Fibroblast of lung (primary cell): Measurements from ENCODE around the gene WNK2. TPM values are rescaled to one million over a fixed set of nuclear protein-coding genes. Genes with fewer than 3 reads are reported as not detected.

Source experiments
- DNase-seq, 2 donors: peaks; one replicate each; pipeline versions ENCODE4 v3.0.0 to v3.0.0-alpha.2; 2010; ENCODE audit warnings: low read depth in 2 of 2
- H2AFZ ChIP-seq: 2 replicates; pipeline ENCODE4 v1.5.1; 2012; ENCODE audit warnings: low read length, control low read depth, inconsistent platforms
- H3K27ac ChIP-seq: 2 replicates; pipeline ENCODE4 v1.5.1; 2011; ENCODE audit warnings: low read length, control low read depth; ENCODE audit not compliant: insufficient read depth
- H3K27me3 ChIP-seq: 2 replicates; pipeline ENCODE4 v1.5.1; 2011; ENCODE audit warnings: mild to moderate bottlenecking, low read length; ENCODE audit not compliant: control insufficient read depth, insufficient read depth
- H3K36me3 ChIP-seq: 2 replicates; pipeline ENCODE4 v1.5.1; 2011; ENCODE audit warnings: low read length; ENCODE audit not compliant: control insufficient read depth, insufficient read depth
- H3K4me1 ChIP-seq: 2 replicates; pipeline ENCODE4 v1.5.1; 2011; ENCODE audit warnings: low read length; ENCODE audit not compliant: control insufficient read depth, insufficient read depth; ENCODE audit errors: extremely low read depth
- H3K4me2 ChIP-seq: 2 replicates; pipeline ENCODE4 v1.5.1; 2011; ENCODE audit warnings: low read length, control low read depth; ENCODE audit not compliant: insufficient read depth; ENCODE audit errors: extremely low read depth
- H3K4me3 ChIP-seq, 4 experiments: fragments of 200-600 bp in 1 of 4; sonication (generic) in 1 of 4; replicated peaks in 1 of 4; 2 replicates each; pipeline ENCODE4 v1.5.1; 2011 to 2016; ENCODE audit warnings: low read length in 4 of 4, low read depth in 3 of 4, mild to moderate bottlenecking in 3 of 4, control low read depth in 2 of 4, inconsistent platforms in 1 of 4, mixed read lengths in 1 of 4; ENCODE audit not compliant: insufficient read depth in 1 of 4; ENCODE audit errors: control extremely low read depth in 1 of 4
- H3K79me2 ChIP-seq: 2 replicates; pipeline ENCODE4 v1.5.1; 2012; ENCODE audit warnings: mild to moderate bottlenecking, low read length, inconsistent platforms; ENCODE audit not compliant: control insufficient read depth, insufficient read depth
- H3K9ac ChIP-seq: 2 replicates; pipeline ENCODE4 v1.5.1; 2011; ENCODE audit warnings: mild to moderate bottlenecking, low read length, control low read depth; ENCODE audit not compliant: insufficient read depth
- H3K9me3 ChIP-seq: 2 replicates; pipeline ENCODE4 v1.5.1; 2012; ENCODE audit warnings: low read depth, low read length; ENCODE audit not compliant: control insufficient read depth, insufficient read depth
- H4K20me1 ChIP-seq: 2 replicates; pipeline ENCODE4 v1.5.1; 2011; ENCODE audit warnings: low read length; ENCODE audit not compliant: control insufficient read depth, insufficient read depth; ENCODE audit errors: extremely low read depth
- EZH2 ChIP-seq: IDR thresholded peaks from 2 replicates; pipeline ENCODE4 v1.5.1; 2012; ENCODE audit warnings: low read length, control low read depth, mild to moderate bottlenecking; ENCODE audit errors: missing control alignments
- polyA plus RNA-seq, 2 donors: library from polyadenylated mRNA; depleted of rRNA in 1 of 2; stranded (reverse) in 1 of 2; unstranded in 1 of 2; fragments of >200 nt; gene quantifications; 2 replicates each; pipeline ENCODE4 v1.2.1, GENCODE V29; 2011 to 2012; ENCODE audit warnings: missing spikeins in 1 of 2
- total RNA-seq: library from RNA; depleted of rRNA; stranded (reverse); fragments of >200 nt; gene quantifications from 2 replicates; pipeline ENCODE4 v1.2.1, GENCODE V29; 2014
- TF ChIP-seq, protein P1 (sequence below), 2 donors: IDR thresholded peaks in 1 of 2; conservative IDR thresholded peaks in 1 of 2; 1 replicate in 1 of 2; 2 replicates in 1 of 2; pipeline ENCODE4 v1.5.1; 2011 to 2012; ENCODE audit warnings: low read length in 2 of 2, control low read depth in 1 of 2, inconsistent platforms in 1 of 2, low read depth in 1 of 2, mild to moderate bottlenecking in 1 of 2

Gene WNK2
- total and polyA plus RNA-seq, 2 donors (not counting 1 experiment from before 2014, with no cell fraction given) = not detected

DNA sequence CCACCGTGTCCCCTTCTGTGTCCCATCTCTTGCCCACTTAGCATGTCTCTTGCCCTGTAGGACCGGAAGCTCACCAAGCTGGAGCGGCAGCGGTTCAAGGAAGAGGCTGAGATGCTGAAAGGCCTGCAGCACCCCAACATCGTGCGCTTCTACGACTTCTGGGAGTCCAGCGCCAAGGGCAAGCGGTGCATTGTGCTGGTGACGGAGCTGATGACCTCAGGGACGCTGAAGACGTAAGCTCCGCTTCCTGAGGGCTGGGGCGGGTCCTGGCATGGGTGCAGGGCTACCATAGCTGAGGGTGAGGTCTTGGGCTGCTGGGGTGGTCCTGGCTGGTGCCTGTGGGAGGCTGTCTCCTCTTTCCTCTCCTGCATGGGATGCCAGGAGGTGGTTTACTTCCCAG is 45.7 kb downstream of the WNK2 start:
- H3K4me3 ChIP-seq = no peak overlapping the region
- H3K4me2 ChIP-seq = no peak overlapping the region
- no peaks in the 10 kb centered on the region for H3K4me1 ChIP-seq
- H3K9me3 ChIP-seq = no peaks in the 10 kb centered on the region
- no peaks in the 10 kb centered on the region for H3K27me3 ChIP-seq
- no peaks in the 10 kb centered on the region for H3K79me2 ChIP-seq
- no peaks in the 10 kb centered on the region for H3K36me3 ChIP-seq
- no peak for DNase-seq
- TF ChIP-seq, protein P1, sequence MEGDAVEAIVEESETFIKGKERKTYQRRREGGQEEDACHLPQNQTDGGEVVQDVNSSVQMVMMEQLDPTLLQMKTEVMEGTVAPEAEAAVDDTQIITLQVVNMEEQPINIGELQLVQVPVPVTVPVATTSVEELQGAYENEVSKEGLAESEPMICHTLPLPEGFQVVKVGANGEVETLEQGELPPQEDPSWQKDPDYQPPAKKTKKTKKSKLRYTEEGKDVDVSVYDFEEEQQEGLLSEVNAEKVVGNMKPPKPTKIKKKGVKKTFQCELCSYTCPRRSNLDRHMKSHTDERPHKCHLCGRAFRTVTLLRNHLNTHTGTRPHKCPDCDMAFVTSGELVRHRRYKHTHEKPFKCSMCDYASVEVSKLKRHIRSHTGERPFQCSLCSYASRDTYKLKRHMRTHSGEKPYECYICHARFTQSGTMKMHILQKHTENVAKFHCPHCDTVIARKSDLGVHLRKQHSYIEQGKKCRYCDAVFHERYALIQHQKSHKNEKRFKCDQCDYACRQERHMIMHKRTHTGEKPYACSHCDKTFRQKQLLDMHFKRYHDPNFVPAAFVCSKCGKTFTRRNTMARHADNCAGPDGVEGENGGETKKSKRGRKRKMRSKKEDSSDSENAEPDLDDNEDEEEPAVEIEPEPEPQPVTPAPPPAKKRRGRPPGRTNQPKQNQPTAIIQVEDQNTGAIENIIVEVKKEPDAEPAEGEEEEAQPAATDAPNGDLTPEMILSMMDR (conservative IDR thresholded peaks at IDR 0.05 in 1 of 2, IDR thresholded peaks at IDR 0.05 in 1 of 2; ENCODE audit: low read depth in 1 of 2, low read length in 2 of 2) = no peak
- no peak for TF ChIP-seq EZH2
- H3K27ac ChIP-seq = no peak overlapping the region
- no peak overlapping the region for H2AFZ ChIP-seq
- H3K9ac ChIP-seq = no peak overlapping the region
- peaks cover 2% of the 10 kb centered on the region for H4K20me1 ChIP-seq

DNA sequence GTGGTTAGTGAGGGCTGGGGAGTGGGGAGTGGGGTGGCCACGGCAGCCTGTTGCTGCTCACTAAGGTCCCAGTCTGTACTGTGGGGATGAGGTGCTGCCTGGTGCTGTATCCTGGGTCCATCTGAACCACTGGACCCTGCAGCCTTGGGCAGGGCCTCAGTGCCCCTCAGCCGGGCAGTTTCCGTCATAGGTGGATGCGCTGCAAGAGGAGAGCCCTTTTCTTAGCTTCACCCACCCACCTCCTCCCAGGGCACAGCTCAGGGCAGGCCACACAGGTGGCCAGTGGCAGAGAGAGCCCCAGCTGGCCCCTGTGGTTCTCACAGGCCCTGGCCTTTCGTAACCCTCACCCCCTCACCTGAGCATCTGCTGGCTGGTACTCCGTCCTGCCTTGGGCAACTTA is 46.2 kb downstream of the WNK2 start:
- Histone ChIP-seq H3K79me2 (no peaks in the 10 kb centered on the region), H3K4me3 (no peak overlapping the region), H3K4me2 (no peak overlapping the region), H3K4me1 (no peaks in the 10 kb centered on the region), H2AFZ (no peak overlapping the region), H3K9ac (no peak overlapping the region), H3K27ac (no peak overlapping the region), H3K9me3 (no peaks in the 10 kb centered on the region), H4K20me1 (peaks cover 2% of the 10 kb centered on the region), H3K36me3 (no peaks in the 10 kb centered on the region), H3K27me3 (no peaks in the 10 kb centered on the region)
- no peak for DNase-seq
- TF ChIP-seq EZH2 = no peak
- TF ChIP-seq, protein P1 (conservative IDR thresholded peaks at IDR 0.05 in 1 of 2, IDR thresholded peaks at IDR 0.05 in 1 of 2; ENCODE audit: low read depth in 1 of 2, low read length in 2 of 2) = no peak

DNA sequence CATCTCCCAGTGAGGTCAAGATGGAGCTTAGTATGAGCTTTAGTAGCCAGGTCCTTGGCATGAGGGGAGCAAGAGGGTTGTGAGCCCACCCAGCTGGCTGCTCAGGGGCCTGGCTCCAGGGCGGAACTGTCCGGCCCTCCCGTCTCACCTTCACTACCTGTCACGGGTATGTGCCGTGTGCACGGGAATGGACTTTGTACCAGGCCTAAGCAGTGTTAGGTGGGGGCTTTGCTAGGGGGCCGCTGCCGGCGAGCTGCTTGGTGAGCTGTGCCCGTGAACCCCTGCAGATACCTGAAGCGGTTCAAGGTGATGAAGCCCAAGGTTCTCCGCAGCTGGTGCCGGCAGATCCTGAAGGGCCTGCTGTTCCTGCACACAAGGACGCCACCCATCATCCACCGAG is 46.7 kb downstream of the WNK2 start:
- no peak overlapping the region for H2AFZ ChIP-seq
- no peaks in the 10 kb centered on the region for H3K4me1 ChIP-seq
- H4K20me1 ChIP-seq = peaks cover under 1% of the 10 kb centered on the region
- H3K27me3 ChIP-seq = no peaks in the 10 kb centered on the region
- H3K4me3 ChIP-seq = no peak overlapping the region
- no peaks in the 10 kb centered on the region for H3K9me3 ChIP-seq
- H3K36me3 ChIP-seq = no peaks in the 10 kb centered on the region
- no peak overlapping the region for H3K27ac ChIP-seq
- no peak for DNase-seq
- H3K9ac ChIP-seq = no peak overlapping the region
- no peaks in the 10 kb centered on the region for H3K79me2 ChIP-seq
- H3K4me2 ChIP-seq = no peak overlapping the region
- TF ChIP-seq EZH2 = no peak
- TF ChIP-seq, protein P1 (conservative IDR thresholded peaks at IDR 0.05 in 1 of 2, IDR thresholded peaks at IDR 0.05 in 1 of 2; ENCODE audit: low read depth in 1 of 2, low read length in 2 of 2) = no peak
